IMR-90 (cell line): ENCODE data around the gene ZCCHC3.

Experiments
- CHD1 ChIP-seq: IDR thresholded peaks from 2 replicates; pipeline ENCODE4 v1.6.1; 2012; ENCODE audit warnings: low read depth, low read length, improper control_type of control experiment
- POLR2A ChIP-seq: IDR thresholded peaks from 2 replicates; pipeline ENCODE4 v1.6.1; 2012; ENCODE audit warnings: mild to moderate bottlenecking, low read depth, low read length
- RFX5 ChIP-seq: IDR thresholded peaks from 2 replicates; pipeline ENCODE4 v1.8.0; 2012; ENCODE audit warnings: low read depth, mild to moderate bottlenecking, low read length, moderate library complexity
- TF ChIP-seq, protein P1 (sequence below): conservative IDR thresholded peaks from 2 replicates; pipeline ENCODE4 v1.5.1; 2012; ENCODE audit warnings: mild to moderate bottlenecking, low read depth, low read length, improper control_type of control experiment

DNA sequence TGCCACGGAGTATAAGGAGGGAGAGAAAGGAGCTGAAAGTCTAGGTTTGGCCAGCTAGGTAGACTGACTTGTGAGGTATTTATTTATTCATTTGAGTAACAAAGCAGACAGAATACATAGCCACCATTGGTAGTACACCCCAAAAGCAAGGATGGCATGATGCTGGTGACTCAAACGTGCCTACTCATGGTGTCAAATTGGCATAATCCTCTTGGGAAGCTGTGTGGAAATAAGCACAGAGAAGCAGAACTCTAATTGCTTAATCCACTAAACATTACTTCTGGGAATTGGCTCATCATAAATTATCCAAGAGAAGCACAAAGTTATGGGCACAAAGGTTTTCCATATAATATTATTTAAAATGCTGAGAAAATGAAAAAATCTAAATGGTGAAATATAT lies 37.4 kb upstream of the ZCCHC3 start:
- TF ChIP-seq RFX5 (no peak), CHD1 (no peak), POLR2A (no peak)
- TF ChIP-seq, protein P1, sequence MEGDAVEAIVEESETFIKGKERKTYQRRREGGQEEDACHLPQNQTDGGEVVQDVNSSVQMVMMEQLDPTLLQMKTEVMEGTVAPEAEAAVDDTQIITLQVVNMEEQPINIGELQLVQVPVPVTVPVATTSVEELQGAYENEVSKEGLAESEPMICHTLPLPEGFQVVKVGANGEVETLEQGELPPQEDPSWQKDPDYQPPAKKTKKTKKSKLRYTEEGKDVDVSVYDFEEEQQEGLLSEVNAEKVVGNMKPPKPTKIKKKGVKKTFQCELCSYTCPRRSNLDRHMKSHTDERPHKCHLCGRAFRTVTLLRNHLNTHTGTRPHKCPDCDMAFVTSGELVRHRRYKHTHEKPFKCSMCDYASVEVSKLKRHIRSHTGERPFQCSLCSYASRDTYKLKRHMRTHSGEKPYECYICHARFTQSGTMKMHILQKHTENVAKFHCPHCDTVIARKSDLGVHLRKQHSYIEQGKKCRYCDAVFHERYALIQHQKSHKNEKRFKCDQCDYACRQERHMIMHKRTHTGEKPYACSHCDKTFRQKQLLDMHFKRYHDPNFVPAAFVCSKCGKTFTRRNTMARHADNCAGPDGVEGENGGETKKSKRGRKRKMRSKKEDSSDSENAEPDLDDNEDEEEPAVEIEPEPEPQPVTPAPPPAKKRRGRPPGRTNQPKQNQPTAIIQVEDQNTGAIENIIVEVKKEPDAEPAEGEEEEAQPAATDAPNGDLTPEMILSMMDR = no peak
